ENCODE results near the gene KRTAP5-1.
A peak's percentile ranks its signal among the peaks of the same experiment; 100 is the strongest.

KRTAP5-1 gene

DNA sequence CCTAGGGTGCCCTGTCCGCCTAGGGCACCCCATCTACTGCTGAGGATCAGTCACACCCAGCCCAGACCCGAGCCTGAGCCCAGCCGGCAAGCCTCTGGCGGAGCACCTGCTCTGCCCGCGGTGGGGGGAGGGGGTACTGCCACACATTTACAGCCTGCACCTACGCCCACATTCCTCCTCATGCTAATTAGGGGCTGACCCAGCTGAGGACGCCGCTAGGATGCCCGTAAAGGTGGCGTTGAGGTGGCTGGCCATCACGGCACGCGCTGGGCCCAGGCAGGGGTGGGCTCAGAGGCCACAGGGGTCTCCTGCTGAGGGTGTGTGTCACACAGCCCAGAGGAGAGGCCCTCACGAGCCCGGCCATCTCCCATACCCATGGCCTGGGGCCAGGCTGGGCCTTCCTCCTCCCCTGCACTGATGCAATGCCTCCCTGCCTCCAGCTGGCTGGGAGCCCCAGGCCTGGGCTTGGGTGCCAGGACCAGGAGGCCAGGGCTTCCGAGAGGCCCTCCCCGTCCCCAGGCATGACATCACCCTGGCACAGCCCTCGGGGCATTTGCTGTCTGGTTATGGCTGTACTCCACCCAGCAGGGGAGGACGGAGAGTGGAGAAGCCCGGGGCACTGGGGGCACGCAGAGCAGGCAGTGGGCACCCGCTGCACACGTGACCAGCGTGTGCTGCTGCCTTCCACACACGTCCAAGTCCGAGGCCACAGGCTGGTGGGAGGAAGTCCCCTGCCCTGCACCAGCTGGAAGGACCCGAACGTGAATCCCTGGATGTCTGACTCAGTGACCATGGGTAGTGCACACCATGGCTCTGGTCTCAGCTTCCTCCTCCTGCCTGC lies 25.8 kb downstream of the KRTAP5-1 start:
- peak in 13 of 14 donors; percentile 44 to 98 (median 88) for DNase-seq

DNA sequence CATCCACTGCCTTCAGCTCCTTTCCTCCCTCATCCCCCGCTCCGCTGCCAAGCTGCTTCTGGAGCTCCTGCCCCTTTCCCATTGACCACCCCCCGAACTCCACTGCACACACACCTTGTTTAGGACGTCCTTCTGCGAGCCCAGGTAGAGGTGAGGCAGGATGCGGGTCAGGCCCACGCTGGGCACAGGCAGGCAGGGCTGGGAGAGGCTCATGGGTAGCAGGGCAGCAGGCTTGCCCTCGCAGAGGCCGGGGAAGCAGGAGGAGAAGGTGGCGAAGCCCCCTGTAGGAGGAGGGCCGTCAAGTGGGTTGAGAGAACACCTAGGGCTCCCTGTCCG lies 26.3 kb downstream of the KRTAP5-1 start:
- peak in 1 of 14 donors; percentile 63 for DNase-seq

DNA sequence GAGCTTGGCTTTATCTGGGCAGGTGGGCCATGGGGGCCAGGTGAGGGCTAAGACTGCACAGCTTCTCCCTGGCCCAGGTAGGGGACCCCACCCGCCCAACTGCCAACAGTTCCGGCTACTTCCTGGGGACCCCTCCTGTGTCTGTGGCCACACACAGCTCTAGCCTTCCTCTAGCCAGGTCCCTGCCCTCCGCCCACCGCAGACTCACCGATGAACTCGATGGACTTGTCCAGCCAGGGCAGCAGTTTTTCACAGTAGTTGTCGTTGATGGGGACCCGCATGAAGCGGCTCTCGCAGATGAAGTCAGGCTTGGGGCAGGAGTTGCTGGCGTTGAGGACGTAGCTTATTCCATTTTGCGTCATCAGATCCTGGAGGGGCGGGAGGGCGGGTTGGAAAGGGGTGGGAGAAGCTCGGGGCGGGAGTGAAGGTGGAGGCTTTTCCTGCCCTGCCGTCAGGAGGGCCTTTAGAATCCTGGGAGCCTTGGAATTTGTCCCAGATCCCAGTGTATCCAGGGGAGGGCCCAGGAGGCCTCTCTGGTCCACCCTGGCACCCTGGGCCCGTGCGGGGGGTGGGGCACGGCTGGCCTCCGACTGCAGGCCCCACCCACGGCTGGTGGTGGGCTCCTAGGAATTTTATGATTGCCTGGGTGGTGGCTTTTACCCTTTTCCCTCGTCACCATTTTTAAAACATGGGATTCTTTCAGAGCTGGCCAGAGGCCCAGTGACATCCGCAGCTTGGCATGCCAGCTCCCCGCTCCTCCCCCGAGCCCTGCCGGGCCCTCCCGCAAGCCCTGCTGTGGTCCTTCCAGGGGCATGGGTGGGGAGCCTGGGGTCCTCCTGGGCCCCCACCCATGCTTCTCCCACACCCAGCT lies 26.9 kb downstream of the KRTAP5-1 start:
- DNase-seq: peak in 6 of 14 donors; percentile 33 to 69 (median 52)

DNA sequence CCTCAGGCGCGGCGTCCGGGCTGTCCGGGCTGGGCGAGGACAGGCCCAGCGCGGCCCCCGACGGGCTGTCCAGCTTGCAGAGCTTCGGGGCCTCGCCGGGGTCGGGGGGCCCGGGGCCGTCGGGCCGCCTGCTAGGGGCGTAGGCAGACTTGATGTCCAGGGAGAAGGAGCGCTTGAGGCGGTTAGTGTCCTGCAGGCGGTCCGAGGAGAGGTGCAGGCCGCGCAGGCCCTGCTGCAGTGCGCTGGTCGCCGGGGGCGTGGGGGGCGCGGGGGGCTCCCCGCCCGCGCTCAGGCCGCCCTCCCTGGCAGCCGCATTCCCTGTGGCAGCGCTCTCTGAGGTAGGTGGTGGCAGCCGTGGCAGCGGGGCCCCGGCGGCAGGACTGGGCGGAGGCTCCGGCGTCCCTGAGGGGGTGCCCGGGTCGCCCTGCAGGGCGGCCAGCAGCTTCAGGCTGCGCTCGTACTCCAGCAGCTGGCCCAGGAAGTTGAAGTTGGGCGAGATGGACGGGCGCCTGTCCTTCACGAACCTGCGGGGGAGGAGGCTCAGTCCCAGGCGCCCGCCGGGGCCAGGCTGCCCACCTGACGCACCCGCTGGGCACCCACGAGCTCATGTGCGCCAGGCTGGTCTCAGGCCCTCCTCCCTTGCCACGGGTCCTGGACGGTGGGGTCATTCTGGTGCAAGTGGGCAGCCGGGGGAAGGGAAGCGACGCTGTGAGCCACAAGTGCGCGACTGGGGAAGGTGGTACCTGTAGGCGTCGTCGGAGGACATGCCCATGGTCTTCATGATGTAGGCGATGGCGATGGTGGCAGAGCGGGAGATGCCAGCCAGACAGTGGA lies 27.8 kb downstream of the KRTAP5-1 start:
- DNase-seq: no peak

DNA sequence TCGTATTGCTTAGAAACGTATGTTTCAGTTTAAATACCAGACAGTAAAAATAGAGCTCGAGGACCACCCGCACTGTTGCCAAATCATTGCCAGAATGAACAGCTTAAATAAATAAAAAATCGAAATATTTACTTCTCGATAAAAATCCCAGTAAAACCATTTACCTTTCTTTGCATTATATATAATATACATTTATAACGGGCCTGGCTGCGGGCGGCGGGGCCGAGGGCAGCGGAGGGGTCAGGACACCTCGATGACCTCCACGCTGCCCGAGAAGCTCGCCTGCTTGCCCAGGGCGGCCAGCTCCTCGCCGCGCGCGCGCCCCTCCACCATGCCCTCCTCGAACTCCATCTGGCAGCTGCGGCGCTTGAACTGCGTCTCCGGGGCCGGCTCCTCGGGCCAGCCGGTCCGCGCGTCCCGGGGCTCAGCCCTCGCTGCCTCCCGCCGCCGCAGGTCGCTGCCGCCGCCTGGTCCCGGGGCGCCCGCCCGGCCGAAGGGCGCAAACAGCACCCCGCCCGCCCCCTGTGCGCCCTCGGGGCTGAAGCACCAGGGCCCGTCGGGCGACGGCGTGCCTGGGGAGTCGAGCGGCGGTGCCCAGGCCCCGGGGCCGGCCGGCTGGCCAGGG lies 28.7 kb downstream of the KRTAP5-1 start:
- no peak for DNase-seq

DNA sequence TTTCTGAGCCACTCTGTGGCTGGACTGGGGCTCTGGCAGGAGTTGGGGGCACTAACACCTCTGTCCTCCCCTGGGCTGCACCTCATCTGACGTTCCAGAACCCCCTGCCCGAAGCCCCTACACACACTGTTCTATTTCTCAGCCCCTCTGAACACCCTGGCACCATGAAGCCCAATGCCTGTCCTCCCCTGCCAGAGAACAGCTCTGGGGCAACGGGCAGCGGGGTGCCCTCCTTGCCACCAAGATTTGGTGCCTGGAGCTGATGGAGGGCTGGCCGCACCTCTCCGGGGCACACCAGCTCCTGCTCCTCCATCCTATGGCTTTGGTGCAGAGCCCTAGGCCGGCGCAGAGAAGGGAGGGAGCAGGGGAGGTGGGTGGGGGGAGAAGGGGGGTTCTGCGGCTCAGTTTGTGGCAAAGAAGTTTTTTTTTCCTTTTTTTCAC lies 29.4 kb downstream of the KRTAP5-1 start:
- DNase-seq: no peak

DNA sequence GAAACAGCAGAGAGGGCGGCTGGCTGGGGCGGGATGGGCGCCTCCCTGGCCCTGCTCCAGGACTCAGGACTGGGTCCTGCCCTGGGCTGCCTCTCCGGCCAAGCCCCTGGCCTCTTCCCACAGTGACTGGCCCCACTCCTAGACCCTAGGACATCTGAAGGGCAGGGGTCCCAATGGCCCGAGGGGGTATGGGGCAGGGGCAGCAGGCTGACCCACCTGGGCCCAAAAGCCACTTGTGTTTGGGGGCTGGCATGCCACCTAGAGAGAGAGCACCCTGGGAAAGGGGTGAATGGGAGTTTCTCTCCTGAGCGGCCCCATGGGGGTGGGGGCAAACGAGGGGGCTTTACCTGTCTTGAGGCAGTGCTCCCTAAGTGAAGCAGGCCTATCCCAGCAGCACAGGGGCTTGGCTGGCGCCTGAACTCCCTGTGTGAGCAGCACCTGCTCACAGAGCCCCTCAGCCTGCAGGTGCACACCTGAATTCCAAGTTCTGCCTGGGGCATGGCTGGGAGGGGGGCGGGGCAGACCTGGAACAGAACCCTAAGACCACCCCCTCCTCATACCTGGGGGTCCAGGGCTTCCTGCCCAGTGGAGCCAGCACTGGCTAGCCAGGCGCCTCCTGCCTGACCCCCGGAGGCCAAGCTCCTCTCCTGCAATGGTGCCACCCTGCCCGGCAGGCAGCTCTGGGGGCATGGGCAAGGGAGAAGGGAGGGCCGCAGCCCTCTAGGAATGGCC lies 29.9 kb downstream of the KRTAP5-1 start:
- DNase-seq: no peak

DNA sequence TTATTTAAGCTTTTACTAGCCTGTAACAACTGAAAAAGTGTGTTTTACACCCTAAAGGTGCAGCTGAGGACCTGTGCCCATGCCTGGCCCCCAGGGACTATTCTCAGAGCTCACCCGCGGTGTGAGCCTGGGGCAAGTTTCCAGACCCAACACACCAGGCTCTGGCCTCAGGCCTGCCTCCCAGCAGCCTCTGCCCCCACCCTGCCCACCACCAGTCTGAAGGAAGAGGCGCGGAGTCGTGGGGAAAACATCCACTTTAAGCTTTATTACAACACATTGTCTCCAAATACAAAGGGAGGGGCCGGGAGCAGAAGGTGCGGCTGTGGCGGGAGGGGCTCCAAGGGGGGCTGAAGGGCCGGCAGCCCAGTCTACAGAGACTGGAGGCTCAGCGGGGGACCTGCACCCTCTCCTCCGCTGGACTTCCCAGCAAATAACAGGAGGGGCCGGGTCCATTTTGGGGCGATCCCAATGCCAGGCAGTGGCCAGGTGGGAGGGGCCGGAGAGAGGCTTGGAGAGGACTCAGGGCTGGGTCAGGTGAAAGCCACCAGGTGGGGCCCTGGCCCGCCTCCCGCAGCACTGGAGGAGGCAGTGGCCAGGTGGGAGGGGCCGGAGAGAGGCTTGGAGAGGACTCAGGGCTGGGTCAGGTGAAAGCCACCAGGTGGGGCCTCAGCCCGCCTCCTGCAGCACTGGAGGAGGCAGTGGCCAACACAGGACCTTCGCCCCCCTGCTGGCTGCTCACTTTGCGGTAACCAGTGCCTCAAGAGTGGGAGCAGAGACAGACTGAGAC lies 31.1 kb downstream of the KRTAP5-1 start:
- no peak for DNase-seq

DNA sequence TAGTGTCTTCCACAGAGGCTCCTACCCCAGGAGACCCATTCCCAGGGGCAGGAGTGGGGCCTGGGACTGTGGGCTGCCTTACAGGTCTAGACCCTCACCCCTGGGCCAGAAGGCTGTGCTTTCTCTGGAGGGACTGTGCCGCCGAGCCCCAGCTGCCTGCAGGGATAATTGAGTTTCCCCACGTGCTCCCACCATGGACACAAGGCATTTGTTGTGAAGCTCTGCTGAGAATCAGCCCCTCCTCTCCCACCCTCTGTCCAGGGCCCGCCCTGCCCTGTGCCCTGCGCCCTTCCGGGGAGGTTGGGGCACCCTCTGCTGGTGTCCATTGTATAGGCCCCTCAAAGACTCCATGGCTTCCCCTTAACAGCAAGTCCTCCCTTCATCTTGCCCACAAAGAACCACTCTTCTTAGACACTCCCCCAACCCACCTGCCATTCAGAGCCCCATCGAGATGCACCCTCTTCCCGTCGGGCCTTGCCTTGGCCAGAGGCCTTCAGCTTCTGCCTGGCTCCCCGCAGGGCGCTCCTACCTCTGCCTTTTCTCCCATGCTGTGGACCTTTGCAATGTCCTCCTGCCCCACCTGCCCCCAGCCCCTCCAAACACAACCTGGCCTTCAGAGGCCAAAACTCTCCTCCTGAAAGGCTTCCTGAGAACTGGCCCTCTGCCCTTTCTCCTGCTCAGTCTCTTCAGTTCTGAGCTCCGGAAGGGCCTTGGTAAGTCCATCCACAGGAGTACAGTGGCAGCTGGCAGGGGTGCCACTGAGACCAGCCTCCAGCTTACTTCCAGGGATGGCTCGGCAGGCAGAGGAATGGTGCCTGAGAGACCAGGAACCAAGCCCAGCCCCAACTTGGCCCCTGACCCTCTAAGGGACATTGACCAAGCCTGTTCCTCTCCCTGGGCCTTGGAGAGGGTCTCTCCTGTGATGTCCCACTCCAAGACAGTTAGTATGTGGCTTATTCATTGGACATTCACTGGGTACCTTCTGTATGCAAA lies 35.4 kb downstream of the KRTAP5-1 start:
- peak in 8 of 14 donors; percentile 18 to 75 (median 42) for DNase-seq

DNA sequence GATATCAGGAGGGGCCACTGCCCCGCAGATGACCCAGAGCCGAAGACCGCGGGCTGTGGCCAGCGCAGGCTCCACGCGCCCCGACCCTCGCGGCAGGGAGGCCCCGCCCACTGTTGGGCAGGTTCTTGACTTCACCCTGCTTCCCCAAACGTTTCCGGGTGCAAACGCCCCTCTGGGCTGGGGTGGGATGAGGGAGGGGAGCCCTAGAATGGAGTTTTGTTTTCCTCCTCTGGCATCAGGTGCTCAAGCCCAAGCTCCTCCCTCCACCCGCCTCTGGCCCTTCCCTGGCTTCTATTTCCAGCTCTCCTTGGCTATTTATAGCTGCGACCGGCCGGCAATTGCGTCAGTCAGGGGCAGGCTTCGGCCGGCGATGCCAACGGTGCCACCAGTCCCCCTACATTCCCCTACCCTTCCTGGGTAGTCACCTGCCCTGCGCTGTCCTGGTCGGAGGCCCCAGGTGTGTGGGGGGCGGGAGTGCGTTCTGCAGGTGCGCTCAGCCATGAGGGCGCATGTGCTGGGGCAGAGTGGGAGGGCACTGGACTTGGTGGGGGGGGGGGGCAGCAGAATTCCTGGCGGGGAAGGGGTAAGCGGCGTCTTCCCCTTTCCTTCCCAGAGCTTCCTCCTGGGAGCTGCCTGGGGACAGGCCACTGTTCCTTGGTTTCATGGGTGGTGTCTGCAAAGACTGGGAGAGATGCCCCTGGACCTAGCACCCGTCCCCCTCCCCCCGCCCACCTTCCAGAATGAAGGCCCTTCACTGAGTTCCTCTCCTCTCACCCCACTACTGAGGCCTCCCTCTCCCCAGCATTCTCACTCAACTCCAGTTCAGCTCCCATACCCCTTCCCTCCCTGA lies 36.6 kb downstream of the KRTAP5-1 start:
- DNase-seq: peak in 7 of 14 donors; percentile 26 to 83 (median 33)

DNA sequence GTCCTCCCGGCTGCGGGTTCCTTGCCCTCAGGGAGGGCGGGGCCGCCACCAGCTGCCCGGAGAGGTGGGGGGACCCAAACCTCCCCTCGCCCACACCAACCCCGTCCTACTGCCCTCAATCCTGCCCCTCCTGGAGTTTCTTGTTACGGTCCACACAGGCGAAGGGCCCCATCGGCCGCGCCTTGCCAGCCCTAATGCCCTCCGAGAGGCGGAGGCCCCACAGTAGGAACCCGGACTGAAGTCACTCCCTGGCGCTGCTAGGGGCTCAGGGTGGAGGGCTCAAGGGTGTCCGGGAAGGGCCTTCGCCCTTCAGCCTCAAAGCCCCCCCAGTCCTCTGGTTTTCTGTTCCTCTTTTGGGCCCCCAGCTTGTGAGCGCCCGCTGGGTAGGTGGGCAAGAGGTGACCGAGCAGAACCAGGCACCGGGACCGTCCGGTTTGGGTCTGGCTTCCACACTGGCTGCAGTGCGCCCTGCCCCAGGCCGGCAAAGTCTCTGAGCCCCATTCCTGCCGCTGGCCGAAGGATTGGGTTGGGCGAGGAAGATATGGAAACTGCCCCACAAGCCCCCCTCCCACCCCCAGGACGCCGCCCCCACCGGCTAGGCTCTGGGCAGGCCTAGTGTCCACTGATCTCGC lies 37.5 kb downstream of the KRTAP5-1 start:
- no peak for DNase-seq

DNA sequence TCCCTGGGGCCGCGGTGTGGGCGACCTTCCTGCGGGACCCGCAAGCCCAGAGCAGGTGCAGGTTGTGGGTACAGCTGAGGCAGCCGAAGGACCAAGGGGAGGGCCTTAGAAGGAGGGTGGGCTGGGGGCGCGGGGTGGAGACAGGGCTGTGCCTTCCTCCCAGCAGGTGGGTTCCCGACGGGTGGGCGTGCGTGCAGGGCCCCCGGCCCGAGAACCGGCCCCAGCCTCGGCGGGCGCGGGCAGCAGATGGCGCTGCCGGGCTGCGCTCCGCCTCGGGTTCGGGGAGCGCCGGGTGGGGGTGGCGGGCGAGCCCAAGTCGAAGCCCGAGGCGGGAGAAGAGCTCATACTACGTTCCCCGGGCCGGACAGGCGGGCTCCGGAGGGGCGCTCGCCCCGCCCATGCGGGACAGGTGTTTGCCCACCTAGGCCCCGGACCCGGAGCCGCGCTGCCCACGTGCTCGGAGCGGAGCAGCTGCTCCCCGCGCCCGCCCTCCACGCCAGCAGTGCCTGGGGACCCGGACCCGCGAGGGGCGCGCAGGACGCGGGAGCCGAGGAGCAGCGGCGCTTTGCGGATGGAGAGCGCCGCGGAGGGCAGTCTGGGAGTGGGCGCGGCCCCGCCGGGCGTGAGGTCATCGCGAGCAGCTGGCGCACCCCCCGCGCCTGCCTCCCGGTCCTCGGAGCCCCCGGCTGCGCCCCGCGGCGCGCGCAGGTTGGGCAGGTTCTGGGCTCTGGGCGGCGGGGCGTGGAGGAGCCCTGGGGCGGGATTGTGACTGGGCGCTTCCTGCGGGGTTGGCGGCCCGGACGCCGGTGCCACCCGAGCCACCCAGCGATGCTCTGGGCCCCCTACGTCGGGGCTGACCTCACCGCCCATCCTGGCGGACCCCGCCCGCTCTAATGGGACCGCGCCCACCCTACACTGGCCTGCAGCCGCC lies 38.3 kb downstream of the KRTAP5-1 start:
- peak in 5 of 14 donors; percentile 29 to 58 (median 43) for DNase-seq

DNA sequence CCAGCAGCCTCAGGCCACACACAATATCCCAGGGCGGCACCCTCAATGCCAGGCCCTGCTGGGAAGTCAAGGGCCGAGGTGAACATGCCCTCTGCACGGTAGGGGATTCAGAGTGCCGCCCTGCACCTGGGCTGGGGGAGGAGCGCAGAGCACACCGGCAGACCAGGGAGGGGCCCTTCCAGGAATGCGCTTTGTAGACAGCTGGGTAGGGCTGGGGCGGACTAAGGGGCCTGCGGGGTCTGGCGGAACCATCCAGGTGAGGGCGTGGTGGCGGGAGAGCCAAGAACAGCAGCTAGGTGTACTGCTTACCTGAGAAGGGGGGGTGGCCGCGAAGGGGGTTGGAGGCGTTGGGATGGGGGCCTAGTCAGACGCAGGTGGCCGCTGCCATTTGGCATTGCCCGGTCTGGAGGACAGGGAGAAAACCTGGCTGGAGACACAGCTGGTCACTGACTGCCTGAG lies 39.0 kb downstream of the KRTAP5-1 start:
- DNase-seq: no peak

DNA sequence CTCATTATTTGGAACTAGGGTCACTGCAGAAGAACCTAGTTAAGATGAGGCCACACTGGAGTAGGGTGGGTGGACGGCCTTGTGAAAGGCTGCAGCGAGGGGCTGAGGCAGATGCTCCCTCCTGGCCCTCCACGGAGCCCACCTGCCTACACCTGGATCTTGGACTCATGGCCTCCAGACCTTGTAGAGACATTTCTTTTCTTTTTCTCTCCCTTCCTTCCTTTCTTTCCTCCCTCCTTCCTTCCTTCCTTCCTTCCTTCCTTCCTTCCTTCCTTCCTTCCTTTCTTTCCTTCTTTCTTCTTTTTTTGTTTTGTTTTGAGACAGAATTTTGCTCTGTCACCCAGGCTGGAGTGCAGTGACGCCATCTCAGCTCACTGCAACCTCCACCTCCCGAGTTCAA lies 39.7 kb downstream of the KRTAP5-1 start:
- DNase-seq: no peak

DNA sequence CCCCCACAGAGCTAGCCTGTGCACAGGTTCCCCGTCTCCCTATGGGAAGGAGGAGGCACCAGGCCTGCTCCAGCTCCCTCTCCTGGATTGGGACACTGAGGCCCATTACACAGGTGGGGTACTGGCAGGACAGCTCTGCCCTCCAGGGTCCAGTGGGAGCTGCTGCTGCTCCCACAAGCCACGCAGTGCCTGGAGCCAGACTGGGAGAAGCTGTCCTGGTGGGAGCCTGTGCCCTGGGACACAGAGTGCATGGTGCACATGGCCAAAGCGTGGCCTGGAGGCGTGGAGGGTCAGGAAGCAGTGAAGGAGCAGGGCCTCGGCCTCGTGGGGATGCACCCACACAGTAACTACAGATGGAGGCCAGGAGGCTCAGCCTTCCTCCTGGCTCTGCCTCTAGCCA lies 40.5 kb downstream of the KRTAP5-1 start:
- DNase-seq: no peak

DNA sequence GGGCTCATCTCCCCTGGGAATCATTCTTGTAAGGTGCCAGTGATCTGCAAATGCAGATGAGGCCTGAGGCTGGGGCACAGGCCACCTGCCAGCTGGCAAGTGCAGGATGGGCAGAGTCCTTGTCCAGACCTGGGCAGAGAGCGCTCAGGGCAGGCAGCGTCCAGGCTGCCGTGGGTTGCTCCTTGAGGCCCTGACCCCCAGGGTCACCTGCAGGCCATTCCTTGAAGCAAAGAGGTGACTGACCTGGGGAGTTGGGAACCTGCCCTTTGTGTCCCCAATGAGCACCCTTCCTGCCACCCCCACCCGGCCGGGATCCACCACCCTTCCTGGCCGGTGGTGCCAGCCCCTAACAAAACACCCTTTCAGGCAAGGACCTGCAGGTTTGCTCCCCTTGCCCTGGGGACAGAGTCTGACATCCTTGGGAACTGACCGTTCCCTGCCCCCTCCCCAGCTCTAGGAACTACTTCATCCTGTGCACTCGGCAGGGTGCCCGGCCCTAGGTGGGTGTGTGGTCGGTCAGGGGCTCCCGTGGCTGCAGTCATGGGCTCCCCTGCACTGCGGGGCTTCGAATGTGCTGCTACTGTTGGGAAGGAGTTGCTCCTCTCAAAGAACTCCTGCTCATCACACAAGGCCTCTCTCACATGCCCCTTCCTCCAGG lies 41.3 kb downstream of the KRTAP5-1 start:
- no peak for DNase-seq

All from C1 segment of cervical spinal cord (tissue), 14 donors.